Measurements from ENCODE around the gene PDE11A.

PDE11A gene

DNA sequence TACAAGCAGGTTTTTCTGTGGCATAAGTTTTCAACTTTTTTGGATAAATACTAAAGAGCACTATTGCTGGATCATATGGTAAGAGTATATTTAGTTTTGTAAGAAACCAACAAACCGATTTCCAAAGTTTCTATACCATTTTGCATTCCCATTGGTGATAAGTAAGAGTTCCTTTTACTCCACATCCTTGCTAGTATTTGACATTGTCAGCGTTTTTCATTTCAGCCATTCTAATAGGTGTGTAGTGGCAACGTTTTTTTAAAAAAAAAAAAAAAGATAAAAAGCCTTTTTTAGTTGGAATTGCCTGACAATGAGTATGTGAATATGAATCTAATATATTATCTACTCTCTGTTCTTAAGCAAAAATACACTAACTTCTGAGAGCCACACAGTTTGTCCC lies 494.1 kb downstream of the PDE11A start:
- no peaks in the 10 kb centered on the region for H4K20me1 ChIP-seq (ENCODE audit: insufficient read depth, low read length)
- H3K27ac ChIP-seq (ENCODE audit: low read length): no peak overlapping the region
- H3K4me2 ChIP-seq (ENCODE audit: low read length): no peak overlapping the region
- no peak overlapping the region for H3K4me3 ChIP-seq (ENCODE audit: low read length)
- H3K4me1 ChIP-seq (ENCODE audit: low read length): no peaks in the 10 kb centered on the region
- no peaks in the 10 kb centered on the region for H3K79me2 ChIP-seq (ENCODE audit: low read length)
- no peaks in the 10 kb centered on the region for H3K27me3 ChIP-seq (ENCODE audit: low read depth, low read length)
- no peak for TF ChIP-seq EZH2phosphoT487 (IDR thresholded peaks at IDR 0.05; ENCODE audit: low read depth)
- TF ChIP-seq, protein P1, sequence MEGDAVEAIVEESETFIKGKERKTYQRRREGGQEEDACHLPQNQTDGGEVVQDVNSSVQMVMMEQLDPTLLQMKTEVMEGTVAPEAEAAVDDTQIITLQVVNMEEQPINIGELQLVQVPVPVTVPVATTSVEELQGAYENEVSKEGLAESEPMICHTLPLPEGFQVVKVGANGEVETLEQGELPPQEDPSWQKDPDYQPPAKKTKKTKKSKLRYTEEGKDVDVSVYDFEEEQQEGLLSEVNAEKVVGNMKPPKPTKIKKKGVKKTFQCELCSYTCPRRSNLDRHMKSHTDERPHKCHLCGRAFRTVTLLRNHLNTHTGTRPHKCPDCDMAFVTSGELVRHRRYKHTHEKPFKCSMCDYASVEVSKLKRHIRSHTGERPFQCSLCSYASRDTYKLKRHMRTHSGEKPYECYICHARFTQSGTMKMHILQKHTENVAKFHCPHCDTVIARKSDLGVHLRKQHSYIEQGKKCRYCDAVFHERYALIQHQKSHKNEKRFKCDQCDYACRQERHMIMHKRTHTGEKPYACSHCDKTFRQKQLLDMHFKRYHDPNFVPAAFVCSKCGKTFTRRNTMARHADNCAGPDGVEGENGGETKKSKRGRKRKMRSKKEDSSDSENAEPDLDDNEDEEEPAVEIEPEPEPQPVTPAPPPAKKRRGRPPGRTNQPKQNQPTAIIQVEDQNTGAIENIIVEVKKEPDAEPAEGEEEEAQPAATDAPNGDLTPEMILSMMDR (IDR thresholded peaks at IDR 0.05; ENCODE audit: low read depth, low read length): no peak
- no peaks in the 10 kb centered on the region for H3K36me3 ChIP-seq (replicated peaks; ENCODE audit: low read depth, low read length)
- H3K9ac ChIP-seq (ENCODE audit: low read length): no peak overlapping the region
- H2AFZ ChIP-seq (ENCODE audit: low read depth, low read length): no peak overlapping the region
- H3K9me3 ChIP-seq (ENCODE audit: insufficient read depth, low read length): no peaks in the 10 kb centered on the region

GRCh38 chr2:177577075-177577474 lies 495.5 kb downstream of the PDE11A start:
- Histone ChIP-seq H3K36me3 (replicated peaks; ENCODE audit: low read depth, low read length) (no peaks in the 10 kb centered on the region), H3K27me3 (ENCODE audit: low read depth, low read length) (no peaks in the 10 kb centered on the region), H4K20me1 (ENCODE audit: insufficient read depth, low read length) (no peaks in the 10 kb centered on the region), H3K9ac (ENCODE audit: low read length) (no peak overlapping the region), H3K79me2 (ENCODE audit: low read length) (no peaks in the 10 kb centered on the region), H2AFZ (ENCODE audit: low read depth, low read length) (no peak overlapping the region), H3K4me2 (ENCODE audit: low read length) (no peak overlapping the region), H3K4me3 (ENCODE audit: low read length) (no peak overlapping the region), H3K9me3 (ENCODE audit: insufficient read depth, low read length) (no peaks in the 10 kb centered on the region), H3K4me1 (ENCODE audit: low read length) (no peaks in the 10 kb centered on the region), H3K27ac (ENCODE audit: low read length) (no peak overlapping the region)
- TF ChIP-seq EZH2phosphoT487 (IDR thresholded peaks at IDR 0.05; ENCODE audit: low read depth): no peak
- TF ChIP-seq, protein P1 (IDR thresholded peaks at IDR 0.05; ENCODE audit: low read depth, low read length): no peak

DNA sequence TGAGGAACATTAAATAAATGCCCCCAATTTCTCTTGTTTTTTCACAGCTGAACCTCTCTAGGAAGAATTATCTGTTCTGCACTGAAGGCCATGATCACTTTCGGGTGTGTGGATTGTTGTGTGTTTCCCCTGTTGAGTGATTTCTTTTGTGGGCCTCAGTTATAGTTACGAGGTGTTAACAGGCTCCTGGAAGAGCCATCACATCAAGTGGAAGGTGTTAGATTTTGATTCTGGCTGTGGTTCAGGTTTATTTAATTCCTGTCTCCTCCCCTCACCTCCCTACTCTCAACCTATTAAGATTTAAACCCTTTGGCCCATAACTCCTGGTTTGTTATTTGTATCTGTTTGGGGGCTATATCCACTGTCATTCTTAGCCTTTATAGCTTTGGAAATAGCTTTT lies 497.2 kb downstream of the PDE11A start:
- Histone ChIP-seq H4K20me1 (ENCODE audit: insufficient read depth, low read length) (no peaks in the 10 kb centered on the region), H2AFZ (ENCODE audit: low read depth, low read length) (no peak overlapping the region), H3K9ac (ENCODE audit: low read length) (no peak overlapping the region), H3K27me3 (ENCODE audit: low read depth, low read length) (no peaks in the 10 kb centered on the region), H3K36me3 (replicated peaks; ENCODE audit: low read depth, low read length) (no peaks in the 10 kb centered on the region), H3K4me2 (ENCODE audit: low read length) (no peak overlapping the region), H3K9me3 (ENCODE audit: insufficient read depth, low read length) (no peaks in the 10 kb centered on the region), H3K27ac (ENCODE audit: low read length) (no peak overlapping the region), H3K4me1 (ENCODE audit: low read length) (no peaks in the 10 kb centered on the region), H3K4me3 (ENCODE audit: low read length) (no peak overlapping the region), H3K79me2 (ENCODE audit: low read length) (no peaks in the 10 kb centered on the region)
- no peak for TF ChIP-seq EZH2phosphoT487 (IDR thresholded peaks at IDR 0.05; ENCODE audit: low read depth)
- TF ChIP-seq, protein P1 (IDR thresholded peaks at IDR 0.05; ENCODE audit: low read depth, low read length): no peak

- no peak overlapping the region for H3K4me2 ChIP-seq (ENCODE audit: low read length)
- H3K27me3 ChIP-seq (ENCODE audit: low read depth, low read length): no peaks in the 10 kb centered on the region
- H3K9ac ChIP-seq (ENCODE audit: low read length): no peak overlapping the region
- H2AFZ ChIP-seq (ENCODE audit: low read depth, low read length): no peak overlapping the region
- H3K36me3 ChIP-seq (replicated peaks; ENCODE audit: low read depth, low read length): no peaks in the 10 kb centered on the region
- no peak overlapping the region for H3K4me3 ChIP-seq (ENCODE audit: low read length)
- no peaks in the 10 kb centered on the region for H4K20me1 ChIP-seq (ENCODE audit: insufficient read depth, low read length)
- TF ChIP-seq, protein P1 (IDR thresholded peaks at IDR 0.05; ENCODE audit: low read depth, low read length): no peak
- no peak for TF ChIP-seq EZH2phosphoT487 (IDR thresholded peaks at IDR 0.05; ENCODE audit: low read depth)
- H3K4me1 ChIP-seq (ENCODE audit: low read length): peaks cover 8% of the 10 kb centered on the region
- no peak overlapping the region for H3K27ac ChIP-seq (ENCODE audit: low read length)
- H3K79me2 ChIP-seq (ENCODE audit: low read length): no peaks in the 10 kb centered on the region
- H3K9me3 ChIP-seq (ENCODE audit: insufficient read depth, low read length): no peaks in the 10 kb centered on the region
These were observed 498.2 kb downstream of the PDE11A start for GRCh38 chr2:177574356-177574755.
